Measurements from ENCODE around the gene HMGB1. TPM values are rescaled to one million over a fixed set of nuclear protein-coding genes. Genes with fewer than 3 reads are reported as not detected.

HMGB1 gene
- polyA plus RNA-seq, 10 donors = 388 to 665 (median 434) TPM

DNA sequence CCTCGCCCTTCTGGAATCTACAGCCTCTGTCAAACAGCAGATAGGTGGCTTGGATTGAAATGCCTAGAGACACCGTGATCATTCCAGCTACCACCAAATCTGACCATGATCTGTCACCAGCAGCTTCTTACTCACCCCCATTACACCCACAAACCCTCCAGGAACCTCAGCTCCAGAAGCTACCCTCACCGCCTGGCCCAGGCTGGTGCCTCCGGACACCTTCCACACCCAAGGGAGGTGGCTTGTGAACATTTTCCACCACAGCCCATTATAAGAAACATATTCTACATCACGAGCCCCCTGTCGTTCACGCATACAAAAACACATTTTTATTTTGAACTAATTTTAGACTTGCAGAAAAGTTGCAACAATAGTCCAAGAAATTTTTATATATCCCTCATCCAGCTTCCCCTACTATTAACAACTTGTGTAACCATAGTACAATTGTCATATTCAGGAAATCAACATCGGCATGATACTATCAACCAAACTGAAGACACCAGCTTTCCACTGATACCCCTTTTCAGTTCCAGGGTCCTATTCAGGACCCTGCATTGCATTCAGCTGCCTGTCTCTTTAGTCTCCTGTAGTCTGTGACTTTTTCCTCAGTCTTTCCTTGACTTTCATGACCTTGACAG lies 58.8 kb downstream of the HMGB1 start:
- no peak for DNase-seq

Other genes starting within 250 kb of the HMGB1 start
- 10 to 100 TPM; 10.5 to 14.7 (median 13.9) TPM for gene KATNAL1, start 158.4 kb downstream of the HMGB1 start, polyA plus RNA-seq (ENCODE audit: insufficient read length in 10 of 10)
- 1 to 10 TPM in 1 of 10 donors, under 1 TPM in 9; 0.11 to 1.1 (median 0.65) TPM for gene UBE2L5, start 43.4 kb downstream of the HMGB1 start, polyA plus RNA-seq (ENCODE audit: insufficient read length in 10 of 10)
- gene USPL1, start 152.0 kb upstream of the HMGB1 start, polyA plus RNA-seq (ENCODE audit: insufficient read length in 10 of 10) = 10 to 100 TPM; 12.9 to 21.6 (median 17.2) TPM